Endothelial cell of umbilical vein (primary cell): ENCODE measurements around the gene CARHSP1. TPM values are rescaled to one million over a fixed set of nuclear protein-coding genes. Genes with fewer than 3 reads are reported as not detected.

Source experiments
- BruUV-seq: library from RNA; stranded (reverse); fragments of 400-500 nt; replicated peaks from 2 replicates; lab custom pipeline; 2021; lab: Mats Ljungman, UMichigan
- CTCF ChIA-PET: fragments of 300-600, 350-600 bp; sonication (Branson Sonifier 250); formaldehyde crosslinking; loops from one replicate; lab custom pipeline; 2021; ENCODE audit warnings: antibody characterized with exemption, inconsistent platforms; lab: Charles Lee
- POLR2A ChIA-PET: fragments of 300-600, 350-600 bp; sonication (Branson Sonifier 250); formaldehyde crosslinking; loops from one replicate; lab custom pipeline; 2021; ENCODE audit warnings: antibody characterized with exemption, inconsistent platforms; lab: Charles Lee
- DNase-seq: peaks from one replicate; pipeline ENCODE4 v3.0.0-alpha.2; 2011; ENCODE audit warnings: low read depth, low spot score
- FAIRE-seq: peaks from 2 replicates; lab custom pipeline; 2011; peaks lifted over from hg19 to GRCh38; lab: Jason Lieb, UNC
- H2AFZ ChIP-seq: 2 replicates; pipeline ENCODE4 v1.6.0; 2012; ENCODE audit warnings: low read depth, low read length, control low read depth, inconsistent platforms
- H3K27ac ChIP-seq: 2 replicates; pipeline ENCODE4 v1.5.1; 2011; ENCODE audit warnings: low read depth, mild to moderate bottlenecking, control low read depth, low read length, moderate library complexity; ENCODE audit not compliant: insufficient read depth
- H3K27me3 ChIP-seq, 2 experiments: 2 replicates each; pipeline versions ENCODE4 v1.6.0 to v1.6.1; 2011; ENCODE audit warnings: low read length in 2 of 2, mixed read lengths in 1 of 2; ENCODE audit not compliant: control insufficient read depth in 2 of 2, insufficient read depth in 2 of 2
- H3K36me3 ChIP-seq, 2 experiments: 2 replicates in 1 of 2; 3 replicates in 1 of 2; pipeline ENCODE4 v1.5.1; 2011; ENCODE audit warnings: low read length in 2 of 2, mild to moderate bottlenecking in 1 of 2, moderate library complexity in 1 of 2; ENCODE audit not compliant: control insufficient read depth in 2 of 2, insufficient read depth in 2 of 2; ENCODE audit errors: extremely low read depth in 1 of 2
- H3K4me1 ChIP-seq: 3 replicates; pipeline ENCODE4 v1.5.1; 2011; ENCODE audit warnings: mild to moderate bottlenecking, low read length; ENCODE audit not compliant: control insufficient read depth, insufficient read depth; ENCODE audit errors: extremely low read depth
- H3K4me2 ChIP-seq: 2 replicates; pipeline ENCODE4 v1.6.1; 2011; ENCODE audit warnings: low read length, control low read depth, mixed read lengths; ENCODE audit not compliant: insufficient read depth
- H3K4me3 ChIP-seq, 3 experiments: fragments of 200-600 bp in 1 of 3; sonication (generic), shearing (Covaris generic) in 1 of 3; replicated peaks in 1 of 3; 2 replicates each; pipeline ENCODE4 v1.5.1; 2011 to 2016; ENCODE audit warnings: control low read depth in 3 of 3, low read length in 3 of 3, mild to moderate bottlenecking in 2 of 3, inconsistent platforms in 1 of 3, low read depth in 1 of 3, moderate library complexity in 1 of 3; ENCODE audit not compliant: insufficient read depth in 1 of 3
- H3K79me2 ChIP-seq: 2 replicates; pipeline ENCODE4 v1.6.0; 2012; ENCODE audit warnings: low read length, inconsistent platforms; ENCODE audit not compliant: control insufficient read depth, insufficient read depth
- H3K9ac ChIP-seq: replicated peaks from 2 replicates; pipeline ENCODE3; 2011; ENCODE audit warnings: low read length, control low read depth; ENCODE audit not compliant: insufficient read depth; ENCODE audit errors: extremely low read depth
- H3K9me1 ChIP-seq: replicated peaks from 3 replicates; pipeline ENCODE4 v1.6.0; 2011; ENCODE audit warnings: mild to moderate bottlenecking, low read length; ENCODE audit not compliant: control insufficient read depth, insufficient read depth; ENCODE audit errors: extremely low read depth
- H3K9me3 ChIP-seq: replicated peaks from 2 replicates; pipeline ENCODE4 v1.5.1; 2012; ENCODE audit warnings: low read length, inconsistent platforms; ENCODE audit not compliant: control insufficient read depth, insufficient read depth
- H4K20me1 ChIP-seq: replicated peaks from 2 replicates; pipeline ENCODE3; 2011; ENCODE audit warnings: mild to moderate bottlenecking, low read length; ENCODE audit not compliant: control insufficient read depth, insufficient read depth; ENCODE audit errors: extremely low read depth
- EZH2 ChIP-seq: IDR thresholded peaks from 2 replicates; pipeline ENCODE4 v1.6.1; 2012; ENCODE audit warnings: borderline replicate concordance, low read depth, mild to moderate bottlenecking, moderate library complexity, low read length, inconsistent platforms; ENCODE audit not compliant: severe bottlenecking
- FOS ChIP-seq: IDR thresholded peaks from 2 replicates; pipeline ENCODE4 v1.6.1; 2011; ENCODE audit warnings: mild to moderate bottlenecking, low read length, moderate library complexity, borderline replicate concordance; ENCODE audit not compliant: insufficient read depth
- GATA2 ChIP-seq: IDR thresholded peaks from 2 replicates; pipeline ENCODE4 v1.7.0; 2011; ENCODE audit warnings: low read depth, mild to moderate bottlenecking, moderate library complexity, mixed read lengths, low read length; ENCODE audit not compliant: insufficient read length, insufficient read depth
- JUN ChIP-seq: IDR thresholded peaks from 2 replicates; pipeline ENCODE4 v1.6.1; 2011; ENCODE audit warnings: borderline replicate concordance, low read depth; ENCODE audit not compliant: insufficient read length, insufficient read depth
- MYC ChIP-seq: IDR thresholded peaks from one replicate; pipeline ENCODE4 v1.6.1; 2011; ENCODE audit warnings: mild to moderate bottlenecking, low read depth, low read length
- POLR2A ChIP-seq: IDR thresholded peaks from 2 replicates; pipeline ENCODE4 v1.6.1; 2012; ENCODE audit warnings: low read depth, mild to moderate bottlenecking, control low read depth, low read length
- POLR2AphosphoS5 ChIP-seq: IDR thresholded peaks from 2 replicates; pipeline ENCODE4 v1.6.1; 2012; ENCODE audit warnings: low read depth, mild to moderate bottlenecking, control low read depth, low read length, moderate library complexity; ENCODE audit not compliant: insufficient read depth
- dilution Hi-C: fragments of 300-500 bp; cut with MboI; formaldehyde crosslinking; loops from one replicate; pipeline ENCODE4 v1.15.0; 2019; ENCODE audit warnings: low sequenced_read_pairs; ENCODE audit not compliant: extremely low pct_ligation_motif_present
- intact Hi-C: fragments of 100-400 bp; cut with micrococcal nuclease; formaldehyde crosslinking; loops from one replicate; pipeline ENCODE4 v1.10.0; 2022
- polyA plus RNA-seq, 4 experiments: library from polyadenylated mRNA; depleted of rRNA in 3 of 4; stranded (reverse) in 3 of 4; unstranded in 1 of 4; fragments of >200 nt; gene quantifications; 2 replicates each; pipeline versions ENCODE4 v1.2.1 to v1.2.3, GENCODE V29; 2011 to 2012; ENCODE audit warnings: missing spikeins in 1 of 4
- total RNA-seq: library from RNA; stranded (reverse); gene quantifications from 2 replicates; pipeline ENCODE4 v1.2.3, GENCODE V29; 2021
- TF ChIP-seq, protein P1 (sequence below), 2 donors: IDR thresholded peaks; 1 replicate in 1 of 2; 2 replicates in 1 of 2; pipeline ENCODE4 v1.5.1; 2011; ENCODE audit warnings: low read length in 2 of 2, mild to moderate bottlenecking in 2 of 2, moderate library complexity in 2 of 2, control low read depth in 1 of 2, inconsistent platforms in 1 of 2, low read depth in 1 of 2; ENCODE audit not compliant: insufficient read depth in 1 of 2; ENCODE audit errors: extremely low read depth in 1 of 2
- TF ChIP-seq, protein P2 (sequence below): IDR thresholded peaks from 2 replicates; pipeline ENCODE4 v1.6.1; 2011; ENCODE audit not compliant: insufficient read depth, insufficient read length

The CARHSP1 gene
- total and polyA plus RNA-seq, 2 donors (not counting 3 experiments of a cell fraction or from before 2014, with no cell fraction given): 64.9 to 72.5 TPM

DNA sequence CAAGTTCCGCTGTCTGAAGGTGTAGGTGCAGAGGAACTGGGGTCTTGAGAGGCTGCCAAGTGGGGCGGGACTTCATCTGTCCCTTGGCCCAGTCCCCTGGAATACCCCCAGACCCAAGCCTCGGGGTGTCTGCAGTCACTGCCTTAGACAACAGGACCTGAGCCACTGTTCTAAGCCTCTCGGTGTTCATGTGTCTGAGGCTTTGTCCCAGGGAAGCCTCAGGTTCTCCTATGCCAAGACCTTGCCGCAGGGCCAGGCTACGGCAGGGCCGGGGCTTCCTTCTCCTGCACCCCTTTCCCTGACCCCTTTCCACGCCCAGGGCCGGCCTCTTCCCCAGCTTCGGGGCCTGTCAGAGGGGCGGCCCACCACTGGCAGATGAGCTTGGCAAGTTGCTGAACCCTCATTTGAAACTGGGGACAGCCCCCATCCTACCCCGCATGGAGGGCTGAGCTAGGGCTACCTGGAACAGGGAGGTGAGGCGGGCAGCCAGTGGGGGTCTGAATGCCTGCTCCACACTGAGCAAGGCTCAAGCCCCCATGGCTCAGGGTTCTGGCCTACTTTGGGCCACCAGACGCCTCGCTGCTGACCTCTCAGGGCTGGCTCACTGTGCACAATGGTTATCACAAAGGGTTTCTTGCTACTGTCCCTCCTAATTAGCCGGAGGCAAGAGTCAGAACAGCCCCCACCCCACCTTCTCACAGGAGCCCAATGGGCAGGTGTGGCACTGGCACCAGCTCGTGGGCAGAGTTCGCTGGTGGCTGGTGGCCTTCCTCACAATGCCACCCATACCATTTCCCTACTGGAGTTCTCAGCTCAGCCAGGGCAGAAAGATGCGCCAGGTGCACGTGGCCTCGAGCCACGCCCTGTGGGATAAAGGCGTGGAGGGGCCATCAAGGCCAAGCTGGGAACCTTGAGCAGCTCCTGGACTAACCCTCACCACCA lies 20.4 kb upstream of the CARHSP1 start:
- Histone ChIP-seq H4K20me1 (no peaks in the 10 kb centered on the region), H3K36me3 (peaks cover 11 to 25% of the 10 kb centered on the region in 2 experiments), H3K79me2 (no peaks in the 10 kb centered on the region), H3K4me2 (no peak overlapping the region), H3K27ac (no peak overlapping the region), H2AFZ (no peak overlapping the region), H3K9ac (no peak overlapping the region), H3K9me1 (no peaks in the 10 kb centered on the region), H3K4me3 (no peak overlapping the region), H3K27me3 (no peaks in the 10 kb centered on the region), H3K4me1 (peaks cover 12% of the 10 kb centered on the region), H3K9me3 (no peaks in the 10 kb centered on the region)
- FAIRE-seq: no peak
- dilution Hi-C loops: no loop called here
- DNase-seq: no peak
- no peak for TF ChIP-seq POLR2AphosphoS5
- TF ChIP-seq FOS: no peak
- TF ChIP-seq MYC: no peak
- TF ChIP-seq, protein P1, sequence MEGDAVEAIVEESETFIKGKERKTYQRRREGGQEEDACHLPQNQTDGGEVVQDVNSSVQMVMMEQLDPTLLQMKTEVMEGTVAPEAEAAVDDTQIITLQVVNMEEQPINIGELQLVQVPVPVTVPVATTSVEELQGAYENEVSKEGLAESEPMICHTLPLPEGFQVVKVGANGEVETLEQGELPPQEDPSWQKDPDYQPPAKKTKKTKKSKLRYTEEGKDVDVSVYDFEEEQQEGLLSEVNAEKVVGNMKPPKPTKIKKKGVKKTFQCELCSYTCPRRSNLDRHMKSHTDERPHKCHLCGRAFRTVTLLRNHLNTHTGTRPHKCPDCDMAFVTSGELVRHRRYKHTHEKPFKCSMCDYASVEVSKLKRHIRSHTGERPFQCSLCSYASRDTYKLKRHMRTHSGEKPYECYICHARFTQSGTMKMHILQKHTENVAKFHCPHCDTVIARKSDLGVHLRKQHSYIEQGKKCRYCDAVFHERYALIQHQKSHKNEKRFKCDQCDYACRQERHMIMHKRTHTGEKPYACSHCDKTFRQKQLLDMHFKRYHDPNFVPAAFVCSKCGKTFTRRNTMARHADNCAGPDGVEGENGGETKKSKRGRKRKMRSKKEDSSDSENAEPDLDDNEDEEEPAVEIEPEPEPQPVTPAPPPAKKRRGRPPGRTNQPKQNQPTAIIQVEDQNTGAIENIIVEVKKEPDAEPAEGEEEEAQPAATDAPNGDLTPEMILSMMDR (IDR thresholded peaks at IDR 0.05; ENCODE audit: extremely low read depth in 1 of 2, insufficient read depth in 1 of 2, low read depth in 1 of 2, low read length in 2 of 2): no peak
- no peak for TF ChIP-seq GATA2
- no peak for TF ChIP-seq POLR2A
- TF ChIP-seq, protein P2, sequence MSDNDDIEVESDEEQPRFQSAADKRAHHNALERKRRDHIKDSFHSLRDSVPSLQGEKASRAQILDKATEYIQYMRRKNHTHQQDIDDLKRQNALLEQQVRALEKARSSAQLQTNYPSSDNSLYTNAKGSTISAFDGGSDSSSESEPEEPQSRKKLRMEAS: no peak
- TF ChIP-seq JUN: no peak
- no peak for TF ChIP-seq EZH2
- ChIA-PET POLR2A (no interaction called here), CTCF (interaction anchor here (2.1 kb wide), 2 partner anchors 9 to 120 kb away, joined by 9 to 18 read pairs; no protein-coding TSS in a partner anchor)
- intact Hi-C loops: loop anchor here (5.0 kb wide), 1 partner anchor 118 kb away; no protein-coding TSS in a partner anchor
- BruUV-seq: no TSS peak
